H1 (cell line): ENCODE measurements around the gene ARHGAP22. TPM values are rescaled to one million over a fixed set of nuclear protein-coding genes. Genes with fewer than 3 reads are reported as not detected.

ENCODE experiments used
- CTCF ChIA-PET: fragments of 300-600 bp; sonication (Branson Sonifier 250); formaldehyde crosslinking; loops from one replicate; lab custom pipeline; 2021; ENCODE audit not compliant: partially characterized antibody; lab: Charles Lee
- POLR2A ChIA-PET: fragments of 300-600 bp; sonication (Branson Sonifier 250); formaldehyde crosslinking; loops from one replicate; lab custom pipeline; 2021; ENCODE audit warnings: inconsistent platforms; ENCODE audit not compliant: partially characterized antibody; lab: Charles Lee
- DNase-seq, 2 experiments: peaks; one replicate each; pipeline versions ENCODE4 v3.0.0 to v3.0.0-alpha.2; 2010 to 2022; ENCODE audit warnings: low spot score in 2 of 2, low read depth in 1 of 2, mixed read lengths in 1 of 2
- FAIRE-seq: peaks from 2 replicates; lab custom pipeline; 2011; peaks lifted over from hg19 to GRCh38; lab: Jason Lieb, UNC
- H2AFZ ChIP-seq: 2 replicates; pipeline ENCODE4 v1.8.1; 2012; ENCODE audit warnings: low read length, inconsistent platforms
- H2AK5ac ChIP-seq: 2 replicates; pipeline ENCODE4 v1.6.1; 2013; ENCODE audit warnings: low read depth, low read length
- H2BK120ac ChIP-seq: replicated peaks from 2 replicates; pipeline ENCODE3; 2013; ENCODE audit warnings: low read depth, low read length, inconsistent platforms
- H2BK12ac ChIP-seq: 2 replicates; pipeline ENCODE4 v1.6.1; 2013; ENCODE audit warnings: low read depth, low read length
- H2BK15ac ChIP-seq: 2 replicates; pipeline ENCODE4 v1.6.1; 2013; ENCODE audit warnings: low read length
- H2BK20ac ChIP-seq: 2 replicates; pipeline ENCODE4 v1.6.1; 2013; ENCODE audit warnings: low read length
- H2BK5ac ChIP-seq: 2 replicates; pipeline ENCODE4 v1.6.1; 2013; ENCODE audit warnings: low read depth, low read length
- H3K14ac ChIP-seq: 2 replicates; pipeline ENCODE4 v1.6.1; 2013; ENCODE audit warnings: inconsistent platforms; ENCODE audit not compliant: insufficient read length
- H3K18ac ChIP-seq: 2 replicates; pipeline ENCODE4 v1.6.1; 2013; ENCODE audit warnings: low read length; ENCODE audit errors: extremely low read depth
- H3K23ac ChIP-seq: 2 replicates; pipeline ENCODE4 v1.6.1; 2013; ENCODE audit warnings: inconsistent platforms; ENCODE audit not compliant: insufficient read length
- H3K23me2 ChIP-seq: 2 replicates; pipeline ENCODE4 v1.6.1; 2013; ENCODE audit warnings: low read depth, low read length
- H3K27ac ChIP-seq: 2 replicates; pipeline ENCODE4 v1.6.1; 2011; ENCODE audit warnings: low read depth, low read length, inconsistent platforms
- H3K27me3 ChIP-seq, 4 experiments: replicated peaks in 1 of 4; 1 replicate in 1 of 4; 2 replicates in 3 of 4; pipeline versions ENCODE4 v1.6.1 to v1.8.1; 2011 to 2013; ENCODE audit warnings: low read length in 3 of 4, mild to moderate bottlenecking in 3 of 4, inconsistent platforms in 2 of 4, mixed read lengths in 2 of 4, moderate library complexity in 1 of 4; ENCODE audit not compliant: control insufficient read depth in 3 of 4, insufficient read depth in 3 of 4; ENCODE audit errors: extremely low read depth in 1 of 4
- H3K36me3 ChIP-seq, 4 experiments: 2 replicates each; pipeline versions ENCODE4 v1.6.1 to v1.8.1; 2011 to 2013; ENCODE audit warnings: mild to moderate bottlenecking in 4 of 4, low read length in 3 of 4, moderate library complexity in 2 of 4, control low read depth in 1 of 4, inconsistent platforms in 1 of 4; ENCODE audit not compliant: insufficient read depth in 4 of 4, control insufficient read depth in 2 of 4
- H3K4ac ChIP-seq: replicated peaks from 2 replicates; pipeline ENCODE3; 2013; ENCODE audit warnings: low read length, low read depth, mixed read lengths, inconsistent platforms; ENCODE audit not compliant: insufficient read length
- H3K4me1 ChIP-seq, 4 experiments: replicated peaks in 1 of 4; 1 replicate in 1 of 4; 2 replicates in 3 of 4; pipeline versions ENCODE4 v1.6.1 to v1.8.1; 2011 to 2013; ENCODE audit warnings: low read length in 3 of 4, inconsistent platforms in 2 of 4, mixed read lengths in 1 of 4; ENCODE audit not compliant: insufficient read depth in 4 of 4, control insufficient read depth in 3 of 4
- H3K4me2 ChIP-seq, 2 experiments: 2 replicates each; pipeline versions ENCODE4 v1.6.1 to v1.8.1; 2011 to 2013; ENCODE audit warnings: low read depth in 2 of 2, low read length in 2 of 2, control low read depth in 1 of 2, inconsistent platforms in 1 of 2, mild to moderate bottlenecking in 1 of 2; ENCODE audit not compliant: insufficient read depth in 1 of 2
- H3K4me3 ChIP-seq, 4 experiments: fragments of 200-600, 300-600 bp in 1 of 4; sonication (generic), shearing (Covaris generic), sonication (Bioruptor Twin) in 1 of 4; 2 replicates each; pipeline versions ENCODE4 v1.5.1 to v1.8.1; 2011 to 2016; ENCODE audit warnings: low read length in 4 of 4, low read depth in 3 of 4, control low read depth in 2 of 4, inconsistent platforms in 2 of 4, mild to moderate bottlenecking in 2 of 4, mixed read lengths in 1 of 4, moderate library complexity in 1 of 4; ENCODE audit not compliant: insufficient read depth in 2 of 4; ENCODE audit errors: extremely low read depth in 1 of 4
- H3K56ac ChIP-seq: replicated peaks from 2 replicates; pipeline ENCODE3; 2013; ENCODE audit warnings: low read depth, mild to moderate bottlenecking, mixed read lengths, low read length, inconsistent platforms; ENCODE audit not compliant: insufficient read length
- H3K79me1 ChIP-seq: 2 replicates; pipeline ENCODE4 v1.6.1; 2013; ENCODE audit warnings: low read depth, low read length, control low read depth
- H3K79me2 ChIP-seq, 2 experiments: 2 replicates each; pipeline versions ENCODE4 v1.6.1 to v1.8.1; 2012 to 2013; ENCODE audit warnings: low read length in 2 of 2, mild to moderate bottlenecking in 2 of 2, inconsistent platforms in 1 of 2; ENCODE audit not compliant: insufficient read depth in 2 of 2, control insufficient read depth in 1 of 2
- H3K9ac ChIP-seq, 4 experiments: replicated peaks in 1 of 4; 1 replicate in 1 of 4; 2 replicates in 3 of 4; pipeline versions ENCODE4 v1.6.1 to v1.8.1; 2011 to 2013; ENCODE audit warnings: low read depth in 3 of 4, low read length in 3 of 4, control low read depth in 2 of 4, mild to moderate bottlenecking in 2 of 4, moderate library complexity in 2 of 4, inconsistent platforms in 1 of 4; ENCODE audit errors: extremely low read depth in 1 of 4
- H3K9me3 ChIP-seq, 2 experiments: 2 replicates each; pipeline versions ENCODE4 v1.6.1 to v1.8.1; 2012 to 2013; ENCODE audit warnings: mild to moderate bottlenecking in 2 of 2, moderate library complexity in 2 of 2, control low read depth in 1 of 2, inconsistent platforms in 1 of 2, low read depth in 1 of 2, low read length in 1 of 2, mixed read lengths in 1 of 2; ENCODE audit not compliant: insufficient read depth in 2 of 2
- H4K20me1 ChIP-seq, 2 experiments: replicated peaks in 1 of 2; 2 replicates each; pipeline versions ENCODE3 to v1.8.1; 2011 to 2013; ENCODE audit warnings: inconsistent platforms in 2 of 2, low read length in 2 of 2, mild to moderate bottlenecking in 1 of 2; ENCODE audit not compliant: insufficient read depth in 2 of 2, control insufficient read depth in 1 of 2
- H4K5ac ChIP-seq: 2 replicates; pipeline ENCODE4 v1.6.1; 2013; ENCODE audit warnings: low read length, low read depth, mixed read lengths, inconsistent platforms; ENCODE audit not compliant: insufficient read length
- H4K8ac ChIP-seq: 2 replicates; pipeline ENCODE4 v1.8.0; 2013; ENCODE audit warnings: mild to moderate bottlenecking, moderate library complexity, low read length, inconsistent platforms; ENCODE audit not compliant: insufficient read depth; ENCODE audit errors: extremely low read depth
- H4K91ac ChIP-seq: replicated peaks from 2 replicates; pipeline ENCODE3; 2013; ENCODE audit warnings: low read length, mixed read lengths, inconsistent platforms; ENCODE audit not compliant: insufficient read length
- ATF2 ChIP-seq: IDR thresholded peaks from 2 replicates; pipeline ENCODE4 v1.6.1; 2012; ENCODE audit warnings: low read length, inconsistent platforms
- BCL11A ChIP-seq, 2 experiments: IDR thresholded peaks; one replicate each; pipeline ENCODE4 v1.6.1; 2011; ENCODE audit warnings: low read depth in 2 of 2, low read length in 2 of 2, mild to moderate bottlenecking in 2 of 2
- CHD2 ChIP-seq: IDR thresholded peaks from 2 replicates; pipeline ENCODE4 v1.6.1; 2012; ENCODE audit warnings: low read length, improper control_type of control experiment
- EP300 ChIP-seq, 2 experiments: IDR thresholded peaks; 1 replicate in 1 of 2; 2 replicates in 1 of 2; pipeline ENCODE4 v1.6.1; 2011 to 2012; ENCODE audit warnings: low read depth in 2 of 2, low read length in 2 of 2, mild to moderate bottlenecking in 2 of 2, borderline replicate concordance in 1 of 2, inconsistent platforms in 1 of 2, moderate library complexity in 1 of 2
- HDAC2 ChIP-seq, 2 experiments: fragments of 300-600 bp in 1 of 2; sonication (generic) in 1 of 2; IDR thresholded peaks; 2 replicates each; pipeline ENCODE4 v1.6.1; 2011 to 2012; ENCODE audit warnings: low read depth in 2 of 2, low read length in 2 of 2, mild to moderate bottlenecking in 2 of 2, moderate library complexity in 2 of 2, borderline replicate concordance in 1 of 2, inconsistent platforms in 1 of 2
- KDM5A ChIP-seq: fragments of 200-600 bp; IDR thresholded peaks from 2 replicates; pipeline ENCODE4 v1.7.1; 2012; ENCODE audit warnings: mild to moderate bottlenecking, low read length, inconsistent platforms, mixed read lengths
- MAFK ChIP-seq: IDR thresholded peaks from 2 replicates; pipeline ENCODE4 v1.6.1; 2012; ENCODE audit warnings: low read depth, mild to moderate bottlenecking, improper control_type of control experiment, low read length
- NRF1 ChIP-seq: IDR thresholded peaks from 2 replicates; pipeline ENCODE4 v1.6.1; 2011; ENCODE audit warnings: mild to moderate bottlenecking, low read depth, low read length, improper control_type of control experiment
- RXRA ChIP-seq: IDR thresholded peaks from 2 replicates; pipeline ENCODE4 v1.6.1; 2011; ENCODE audit warnings: low read depth, mild to moderate bottlenecking, low read length, moderate library complexity; ENCODE audit not compliant: insufficient read depth
- SIN3A ChIP-seq, 2 experiments: IDR thresholded peaks in 1 of 2; conservative IDR thresholded peaks in 1 of 2; 2 replicates each; pipeline ENCODE4 v1.6.1; 2011 to 2012; ENCODE audit warnings: low read length in 2 of 2, improper control_type of control experiment in 1 of 2, low read depth in 1 of 2, mild to moderate bottlenecking in 1 of 2
- SIRT6 ChIP-seq: IDR thresholded peaks from one replicate; pipeline ENCODE4 v1.7.1; 2012; ENCODE audit warnings: low read length, inconsistent platforms
- SIX5 ChIP-seq: IDR thresholded peaks from 2 replicates; pipeline ENCODE4 v1.6.1; 2011; ENCODE audit warnings: mild to moderate bottlenecking, low read depth, low read length
- WGBS, 2 experiments: shearing (Covaris generic) in 1 of 2; methylation state at CpG; one replicate each; pipeline versions ENCODE4 v1.1.6 to v1.1.7; 2013 to 2015; ENCODE audit warnings: low lambda C conversion rate in 2 of 2, mixed read lengths in 2 of 2, inconsistent platforms in 1 of 2, low coverage in 1 of 2, missing lambda C conversion rate in 1 of 2; ENCODE audit not compliant: insufficient replicate concordance in 2 of 2, insufficient coverage in 1 of 2, insufficient read length in 1 of 2; ENCODE audit errors: extremely low coverage in 1 of 2, missing lambda C conversion rate in 1 of 2; 5-methylcytosine and 5-hydroxymethylcytosine counted together
- polyA plus RNA-seq, 7 experiments: library from polyadenylated mRNA; depleted of rRNA in 3 of 7; stranded (reverse) in 5 of 7; unstranded in 2 of 7; fragments of >200 nt in 5 of 7; fragments of 200-250 nt in 2 of 7; gene quantifications; 1 replicate in 5 of 7; 2 replicates in 1 of 7; 4 replicates in 1 of 7; pipeline versions ENCODE4 v1.2.1 to v1.2.3, GENCODE V29; 2011 to 2013; ENCODE audit warnings: missing spikeins in 2 of 7, mixed read lengths in 2 of 7
- total RNA-seq: library from RNA; stranded (reverse); fragmentation: NEBNext Ultra II Directional; extraction: Animal tissue kit (Norgen Biotek cat#: 25700); gene quantifications from 2 replicates; pipeline ENCODE4 v1.2.1, GENCODE V29; 2021

The ARHGAP22 gene
- total and polyA plus RNA-seq, 2 of the 8 experiments (the other 6 are each of a cell fraction or from before 2014, with no cell fraction given), result 3.6 to 11.2 TPM

- Histone ChIP-seq H3K23me2 (no peaks in the 10 kb centered on the region), H3K4me2 (no peak overlapping the region), H3K56ac (no peak overlapping the region), H2BK5ac (no peak overlapping the region), H2BK12ac (no peak overlapping the region), H3K79me2 (no peaks in the 10 kb centered on the region; a peak in 1 of 4 replicates), H3K4me1 (no peaks in the 10 kb centered on the region; a peak in 1 of 7 replicates), H2BK20ac (no peak overlapping the region), H3K4me3 (no peak overlapping the region), H2BK120ac (no peak overlapping the region), H2AFZ (no peak overlapping the region), H2BK15ac (0 out of 2 replicates have a peak overlapping the region, but pooled peaks have one; percentile 8), H4K5ac (no peak overlapping the region), H3K9me3 (peaks cover 5 to 10% of the 10 kb centered on the region in 2 experiments; a peak in 2 of 4 replicates), H3K79me1 (no peaks in the 10 kb centered on the region), H3K14ac (no peak overlapping the region), H4K91ac (no peak overlapping the region), H2AK5ac (no peak overlapping the region), H3K27ac (no peak overlapping the region), H4K8ac (0 out of 2 replicates have a peak overlapping the region, but pooled peaks have one; percentile 73), H3K9ac (no peak overlapping the region), H3K23ac (no peak overlapping the region), H3K4ac (no peak overlapping the region), H3K36me3 (no peaks in the 10 kb centered on the region), H3K18ac (no peak overlapping the region), H4K20me1 (no peaks in the 10 kb centered on the region), H3K27me3 (no peaks in the 10 kb centered on the region)
- ChIA-PET CTCF (interaction anchor here (1.4 to 18.5 kb wide), 4 partner anchors 14 to 77 kb away, joined by 5 to 172 read pairs (median 14); partner anchors contain the start of gene ARHGAP22), POLR2A (no interaction called here)
- 87% methylated on average over 5 of the region's 5 CpGs; no CpG with 5 or more reads in 1 of the 2 experiments for WGBS, 2 experiments
- DNase-seq, result no peak
- FAIRE-seq, result no peak
- TF ChIP-seq BCL11A (IDR thresholded peaks at IDR 0.05; ENCODE audit: low read depth in 2 of 2, low read length in 2 of 2), result no peak
- TF ChIP-seq ATF2, result no peak
- no peak for TF ChIP-seq SIRT6
- no peak for TF ChIP-seq SIN3A (conservative IDR thresholded peaks at IDR 0.05 in 1 of 2, IDR thresholded peaks at IDR 0.05 in 1 of 2; ENCODE audit: low read depth in 1 of 2, low read length in 2 of 2)
- no peak for TF ChIP-seq NRF1
- no peak for TF ChIP-seq SIX5
- no peak for TF ChIP-seq MAFK
- no peak for TF ChIP-seq KDM5A
- TF ChIP-seq RXRA, result no peak
- no peak for TF ChIP-seq EP300 (IDR thresholded peaks at IDR 0.05; ENCODE audit: borderline replicate concordance in 1 of 2, low read depth in 2 of 2, low read length in 2 of 2)
- TF ChIP-seq HDAC2 (IDR thresholded peaks at IDR 0.05; ENCODE audit: borderline replicate concordance in 1 of 2, low read depth in 2 of 2, low read length in 2 of 2), result no peak
- TF ChIP-seq CHD2, result no peak
Measured at GRCh38 chr10:48580236-48580635, 24.6 kb downstream of the ARHGAP22 start.
